H9 (cell line): ENCODE results near the gene PLPP7. TPM values are rescaled to one million over a fixed set of nuclear protein-coding genes. Genes with fewer than 3 reads are reported as not detected.
A peak's percentile ranks its signal among the peaks of the same experiment; 100 is the strongest.

Experiments used
- DNase-seq: peaks from one replicate; pipeline ENCODE4 v3.0.0-alpha.2; 2017
- H2AFZ ChIP-seq: one replicate; pipeline ENCODE4 v1.6.1; 2013; ENCODE audit warnings: mild to moderate bottlenecking, low read length, control low read depth, moderate library complexity
- H2AK5ac ChIP-seq: 2 replicates; pipeline ENCODE4 v1.6.1; 2013; ENCODE audit warnings: low read length, control low read depth, mixed read lengths; ENCODE audit not compliant: insufficient read length
- H2BK120ac ChIP-seq: one replicate; pipeline ENCODE4 v1.6.1; 2013; ENCODE audit warnings: low read depth, mild to moderate bottlenecking, low read length, control low read depth, inconsistent platforms; ENCODE audit not compliant: poor library complexity, severe bottlenecking
- H2BK12ac ChIP-seq: 2 replicates; pipeline ENCODE4 v1.6.1; 2013; ENCODE audit warnings: low read length, control low read depth, mixed read lengths, low read depth; ENCODE audit not compliant: insufficient read length
- H2BK15ac ChIP-seq: 2 replicates; pipeline ENCODE4 v1.6.1; 2013; ENCODE audit warnings: low read depth, low read length, control low read depth
- H2BK20ac ChIP-seq: one replicate; pipeline ENCODE4 v1.6.1; 2013; ENCODE audit warnings: low read depth, mild to moderate bottlenecking, low read length, control low read depth, inconsistent platforms; ENCODE audit not compliant: poor library complexity, severe bottlenecking
- H2BK5ac ChIP-seq: 2 replicates; pipeline ENCODE4 v1.6.1; 2013; ENCODE audit warnings: low read length, control low read depth, mixed read lengths; ENCODE audit not compliant: insufficient read length
- H3K14ac ChIP-seq: 2 replicates; pipeline ENCODE4 v1.6.1; 2013; ENCODE audit warnings: low read length, control low read depth; ENCODE audit not compliant: insufficient read depth
- H3K18ac ChIP-seq: 2 replicates; pipeline ENCODE4 v1.6.1; 2013; ENCODE audit warnings: low read depth, mild to moderate bottlenecking, mixed read lengths, low read length, control low read depth; ENCODE audit not compliant: insufficient read length
- H3K23ac ChIP-seq: 2 replicates; pipeline ENCODE4 v1.6.1; 2013; ENCODE audit warnings: low read length, control low read depth, mixed read lengths, low read depth; ENCODE audit not compliant: insufficient read length
- H3K23me2 ChIP-seq: 2 replicates; pipeline ENCODE4 v1.6.1; 2013; ENCODE audit warnings: low read depth, mild to moderate bottlenecking, mixed read lengths, low read length, control low read depth; ENCODE audit not compliant: insufficient read length, poor library complexity, severe bottlenecking
- H3K27ac ChIP-seq: 2 replicates; pipeline ENCODE4 v1.5.1; 2013; ENCODE audit warnings: low read length, control low read depth, mixed read lengths, low read depth; ENCODE audit not compliant: insufficient read length
- H3K27me3 ChIP-seq: 2 replicates; pipeline ENCODE4 v1.6.1; 2013; ENCODE audit warnings: low read length, control low read depth, inconsistent platforms; ENCODE audit not compliant: insufficient read depth
- H3K4ac ChIP-seq: 2 replicates; pipeline ENCODE4 v1.6.1; 2013; ENCODE audit warnings: low read depth, mild to moderate bottlenecking, control low read depth, inconsistent platforms, low read length, moderate library complexity
- H3K4me1 ChIP-seq: 2 replicates; pipeline ENCODE4 v1.6.1; 2013; ENCODE audit warnings: low read length, control low read depth, inconsistent platforms; ENCODE audit not compliant: insufficient read depth
- H3K4me2 ChIP-seq: 2 replicates; pipeline ENCODE4 v1.6.1; 2013; ENCODE audit warnings: low read length, control low read depth, mixed read lengths; ENCODE audit not compliant: insufficient read length, insufficient read depth
- H3K56ac ChIP-seq: 2 replicates; pipeline ENCODE4 v1.6.1; 2013; ENCODE audit warnings: low read depth, mild to moderate bottlenecking, mixed read lengths, low read length, control low read depth; ENCODE audit not compliant: insufficient read length
- H3K79me1 ChIP-seq: 2 replicates; pipeline ENCODE4 v1.6.1; 2013; ENCODE audit warnings: low read depth, mild to moderate bottlenecking, moderate library complexity, low read length, control low read depth, inconsistent platforms; ENCODE audit not compliant: insufficient read depth, poor library complexity, severe bottlenecking
- H3K79me2 ChIP-seq: 2 replicates; pipeline ENCODE4 v1.6.1; 2013; ENCODE audit warnings: low read length, control low read depth, inconsistent platforms; ENCODE audit not compliant: insufficient read depth
- H3K9ac ChIP-seq: 2 replicates; pipeline ENCODE4 v1.6.1; 2013; ENCODE audit warnings: low read length, control low read depth, mixed read lengths; ENCODE audit not compliant: insufficient read length; ENCODE audit errors: extremely low read depth
- H3K9me3 ChIP-seq: one replicate; pipeline ENCODE4 v1.6.1; 2013; ENCODE audit warnings: low read depth, low read length, inconsistent platforms; ENCODE audit not compliant: control insufficient read depth
- H3T11ph ChIP-seq: one replicate; pipeline ENCODE4 v1.6.1; 2013; ENCODE audit warnings: mild to moderate bottlenecking, low read length, control low read depth, inconsistent platforms
- H4K20me1 ChIP-seq: one replicate; pipeline ENCODE4 v1.6.1; 2013; ENCODE audit not compliant: control insufficient read depth, insufficient read length, insufficient read depth
- H4K5ac ChIP-seq: 2 replicates; pipeline ENCODE4 v1.6.1; 2013; ENCODE audit warnings: low read depth, mild to moderate bottlenecking, mixed read lengths, low read length, control low read depth; ENCODE audit not compliant: insufficient read length
- H4K8ac ChIP-seq: replicated peaks from 2 replicates; pipeline ENCODE4 v1.6.1; 2013; ENCODE audit warnings: low read length, control low read depth, mixed read lengths, low read depth; ENCODE audit not compliant: insufficient read length
- H4K91ac ChIP-seq: 2 replicates; pipeline ENCODE4 v1.6.1; 2013; ENCODE audit warnings: low read depth, mild to moderate bottlenecking, moderate library complexity, mixed read lengths, low read length, control low read depth; ENCODE audit not compliant: insufficient read length
- H3K27ac Mint-ChIP-seq, 3 experiments: 2 replicates in 2 of 3; 3 replicates in 1 of 3; pipeline ENCODE4 v1.8.0; 2020 to 2021; ENCODE audit warnings: mixed read lengths in 3 of 3, mild to moderate bottlenecking in 1 of 3, moderate library complexity in 1 of 3
- H3K27me3 Mint-ChIP-seq: 2 replicates; pipeline ENCODE4 v1.8.0; 2021; ENCODE audit warnings: low read depth, mild to moderate bottlenecking, moderate library complexity, mixed read lengths
- H3K36me3 Mint-ChIP-seq, 3 experiments: 2 replicates in 2 of 3; 3 replicates in 1 of 3; pipeline ENCODE4 v1.8.0; 2020 to 2021; ENCODE audit warnings: low read depth in 3 of 3, mixed read lengths in 3 of 3; ENCODE audit not compliant: insufficient read depth in 1 of 3
- H3K4me1 Mint-ChIP-seq, 2 experiments: 2 replicates each; pipeline ENCODE4 v1.8.0; 2020; ENCODE audit warnings: mixed read lengths in 2 of 2
- H3K4me3 Mint-ChIP-seq, 2 experiments: 2 replicates in 1 of 2; 3 replicates in 1 of 2; pipeline ENCODE4 v1.8.0; 2020 to 2021; ENCODE audit warnings: mild to moderate bottlenecking in 2 of 2, mixed read lengths in 2 of 2, moderate library complexity in 1 of 2
- H3K9me3 Mint-ChIP-seq, 2 experiments: 2 replicates in 1 of 2; 3 replicates in 1 of 2; pipeline ENCODE4 v1.8.0; 2020; ENCODE audit warnings: mild to moderate bottlenecking in 2 of 2, mixed read lengths in 2 of 2, moderate library complexity in 1 of 2
- CTCF ChIP-seq: fragments of 200-600 bp; sonication (generic); conservative IDR thresholded peaks from 3 replicates; pipeline ENCODE4 v1.8.0; 2021; ENCODE audit warnings: antibody characterized with exemption, mild to moderate bottlenecking
- WGBS: extraction: QIAGEN DNeasy Blood & Tissue Kit; methylation state at CpG from one replicate; pipeline ENCODE4 v1.1.7; 2013; ENCODE audit warnings: missing lambda C conversion rate, low lambda C conversion rate, mixed read lengths; ENCODE audit not compliant: insufficient read length; ENCODE audit errors: extremely low coverage; 5-methylcytosine and 5-hydroxymethylcytosine counted together
- total RNA-seq: library from RNA; stranded (reverse); gene quantifications from 2 replicates; pipeline ENCODE4 v1.2.1, GENCODE V29; 2021

PLPP7 gene
- total RNA-seq, 1 experiment from 2014 or later = 1.9 TPM

GRCh38 chr9:131282175-131282574 is 7.3 kb upstream of the PLPP7 start:
- Histone ChIP-seq H3K9me3 (no peaks in the 10 kb centered on the region), H3K9ac (no peak overlapping the region), H3K4me2 (no peak overlapping the region), H3K27me3 (peaks cover 4% of the 10 kb centered on the region; the same call in 1 of the 2 replicates), H2BK20ac (no peak overlapping the region), H3K56ac (no peak overlapping the region), H3K27ac (no peak overlapping the region), H3K23me2 (peaks cover 9% of the 10 kb centered on the region), H3K23ac (no peak overlapping the region), H3K79me2 (no peaks in the 10 kb centered on the region), H3K79me1 (no peaks in the 10 kb centered on the region), H2BK15ac (no peak overlapping the region), H3K4me1 (no peaks in the 10 kb centered on the region; the same call in 1 of the 2 replicates), H4K20me1 (peaks cover 6% of the 10 kb centered on the region), H4K5ac (no peak overlapping the region), H2BK12ac (no peak overlapping the region), H3K18ac (no peak overlapping the region), H2AK5ac (no peak overlapping the region), H2AFZ (no peak overlapping the region), H4K8ac (no peak overlapping the region), H3K14ac (no peak overlapping the region), H4K91ac (no peak overlapping the region), H3T11ph (no peak overlapping the region), H2BK120ac (no peak overlapping the region), H2BK5ac (no peak overlapping the region), H3K4ac (no peak overlapping the region)
- Mint-ChIP-seq H3K4me1 (peaks cover 9 to 21% of the 10 kb centered on the region in 2 experiments), H3K27me3 (peaks cover 56% of the 10 kb centered on the region), H3K4me3 (peak overlapping the region; percentile 38 to 76), H3K27ac (no peak overlapping the region; a peak in 2 of 7 replicates), H3K36me3 (no peaks in the 10 kb centered on the region; a peak in 1 of 7 replicates), H3K9me3 (no peaks in the 10 kb centered on the region; a peak in 2 of 5 replicates)
- DNase-seq = no peak
- WGBS = 100% methylated on average over 3 of the region's 4 CpGs
- no peak for TF ChIP-seq CTCF
